MV-4-11 (cell line): Measurements from ENCODE around the gene CDK19.

Experiments used
- DNase-seq: peaks from one replicate; lab custom pipeline; 2025; lab: John Stamatoyannopoulos, UW

Gene CDK19

DNA sequence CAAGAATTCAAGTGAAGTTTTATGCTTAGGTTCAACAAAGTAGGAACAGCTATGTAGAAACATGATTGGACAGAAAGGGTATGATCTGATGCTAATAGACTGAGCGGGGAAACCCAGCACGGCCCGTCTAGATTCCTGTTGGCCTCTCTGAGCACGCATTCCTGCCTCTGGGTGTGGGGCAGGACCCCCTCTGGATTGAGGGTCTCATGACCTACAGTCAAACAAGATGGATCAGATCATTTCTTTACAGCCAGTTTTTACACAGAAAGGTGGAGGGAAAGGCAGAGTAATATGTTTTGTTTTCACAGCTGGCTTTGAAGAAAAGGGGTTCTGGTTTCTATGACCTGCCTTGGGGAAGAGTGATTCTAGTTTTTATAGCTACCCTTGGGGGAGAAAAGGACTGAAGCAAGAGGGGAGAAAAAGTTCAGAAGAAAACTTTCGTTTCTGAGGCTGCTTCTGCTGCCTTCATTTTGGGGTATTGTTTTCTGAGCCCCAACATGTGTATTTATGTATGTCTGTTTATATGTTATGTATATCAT lies 239.3 kb downstream of the CDK19 start:
- DNase-seq: no peak

DNA sequence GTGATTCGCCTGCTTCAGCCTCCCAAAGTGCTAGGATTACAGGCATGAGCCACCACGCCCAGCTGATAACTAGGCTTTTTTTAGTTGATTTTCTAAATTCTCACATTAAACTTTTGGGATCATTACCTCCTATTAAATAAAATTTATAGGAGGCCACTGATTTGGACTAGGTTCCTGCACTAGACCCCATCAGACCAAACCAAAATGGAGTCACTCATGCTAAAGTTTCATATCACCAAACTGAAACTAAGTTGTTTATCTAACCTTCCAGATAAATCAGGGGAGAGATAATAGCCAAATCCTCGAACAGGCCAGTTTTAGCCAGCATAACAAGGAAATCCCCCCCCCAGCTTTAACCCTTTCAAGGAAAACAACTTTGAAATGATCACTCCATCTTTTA lies 240.5 kb downstream of the CDK19 start:
- no peak for DNase-seq

DNA sequence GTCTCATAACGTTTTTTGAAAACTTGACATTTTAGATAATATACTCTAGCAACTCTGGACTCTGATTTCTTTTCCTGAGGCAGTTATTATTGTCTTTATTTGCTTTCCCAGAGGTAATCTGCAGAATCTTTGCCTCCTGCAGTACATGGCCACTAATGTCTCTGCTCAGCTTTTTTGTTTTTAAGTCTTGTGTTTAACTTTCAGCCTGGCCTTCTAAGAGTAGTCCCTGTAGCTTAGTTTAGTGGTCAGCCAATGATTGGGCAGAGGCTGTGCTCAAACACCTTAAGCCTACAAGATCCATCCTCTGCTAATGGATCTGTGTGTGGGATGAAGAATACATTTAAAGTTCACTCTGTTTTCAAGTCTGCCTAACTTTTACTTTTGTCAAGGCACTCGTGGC lies 241.7 kb downstream of the CDK19 start:
- DNase-seq: no peak

DNA sequence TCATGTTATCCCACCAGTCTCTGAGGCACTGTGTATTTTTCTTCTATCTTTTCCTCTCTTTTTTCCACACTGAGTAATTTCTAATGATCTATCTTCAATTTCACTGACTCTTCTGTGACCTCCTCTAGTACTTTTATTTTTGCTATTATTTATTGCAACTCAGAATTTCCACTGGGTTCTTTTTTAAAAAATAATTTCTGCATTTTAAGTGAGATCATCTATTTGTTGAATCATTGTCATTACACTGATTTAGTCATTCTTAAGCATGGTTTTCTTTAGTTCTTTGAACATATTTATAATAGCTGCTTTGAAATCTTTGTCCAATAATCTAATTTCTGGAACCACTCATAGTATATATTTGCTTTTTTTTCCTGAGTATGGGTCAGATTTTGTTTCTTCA lies 242.1 kb downstream of the CDK19 start:
- DNase-seq: no peak

DNA sequence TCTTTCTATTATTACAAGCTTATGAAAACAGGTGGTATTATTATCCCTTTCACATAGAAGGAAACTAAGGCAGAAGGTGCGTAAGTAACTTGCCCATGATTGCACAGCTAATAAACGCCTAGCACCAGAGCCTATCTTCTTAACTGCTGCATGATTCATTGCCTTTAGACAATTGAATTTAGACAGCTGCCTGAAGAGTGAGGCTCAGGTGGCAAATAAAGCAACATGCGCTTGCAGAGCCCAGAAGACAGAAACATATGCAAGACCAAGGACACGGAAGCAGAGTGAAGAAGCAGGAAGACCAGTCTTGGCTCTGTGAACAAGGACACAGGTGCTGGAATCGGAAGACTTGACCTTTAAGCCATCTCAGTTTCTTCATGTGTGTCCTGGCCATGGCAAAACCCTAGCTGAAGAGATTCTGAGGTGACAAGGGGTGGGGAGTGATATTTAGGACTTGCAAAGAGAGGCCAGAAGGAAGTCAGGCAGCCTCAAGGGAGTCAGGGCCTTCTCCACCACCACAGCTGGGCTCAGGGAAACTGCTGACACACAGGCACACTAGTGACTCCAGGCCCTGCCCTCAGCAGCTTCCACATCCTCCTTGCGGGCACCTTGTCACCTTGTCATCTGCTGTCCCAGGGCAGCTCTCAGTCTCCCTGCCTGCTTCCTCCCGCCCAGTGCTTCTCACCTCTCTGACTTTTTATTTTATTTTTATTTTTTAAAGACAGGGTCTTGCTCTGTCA lies 247.1 kb downstream of the CDK19 start:
- peak; percentile 37 for DNase-seq

GRCh38 chr6:110566346-110567125 lies 248.7 kb downstream of the CDK19 start:
- DNase-seq: no peak

DNA sequence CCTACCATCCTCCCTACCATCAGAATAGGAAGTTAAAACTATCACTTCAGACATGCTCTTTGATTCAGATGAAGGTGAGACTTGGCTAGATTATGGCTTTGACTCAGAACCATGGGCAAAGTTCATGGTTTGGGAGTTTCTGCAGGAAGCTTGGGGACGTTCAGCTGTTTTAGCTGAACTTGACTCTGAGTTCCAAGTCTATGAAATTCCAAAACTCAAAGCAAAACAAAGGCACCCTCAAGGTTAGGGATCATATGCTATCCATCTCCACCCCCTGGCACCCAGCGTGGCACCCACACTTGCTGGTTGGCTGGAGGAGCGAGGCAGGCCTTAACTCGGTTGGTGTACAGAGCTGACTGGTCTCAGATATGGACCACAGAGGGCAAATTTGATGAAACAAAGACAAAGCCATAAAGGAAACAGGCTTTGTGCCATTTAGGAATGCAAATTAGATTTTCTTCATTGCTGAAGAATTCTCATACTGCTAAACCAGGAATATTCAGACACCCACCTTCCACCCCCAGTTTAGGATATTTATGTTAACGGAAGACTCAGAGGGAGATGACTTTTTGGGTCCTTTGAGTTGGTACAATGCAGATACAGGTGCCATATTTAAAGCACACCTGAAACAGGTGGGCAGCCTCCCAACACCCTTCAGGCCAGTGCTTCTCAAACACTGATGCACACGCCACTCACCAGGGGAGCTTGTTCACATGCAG lies 250.4 kb downstream of the CDK19 start:
- no peak for DNase-seq

- no peak for DNase-seq
Observed at GRCh38 chr6:110563711-110564110, 251.6 kb downstream of the CDK19 start.

DNA sequence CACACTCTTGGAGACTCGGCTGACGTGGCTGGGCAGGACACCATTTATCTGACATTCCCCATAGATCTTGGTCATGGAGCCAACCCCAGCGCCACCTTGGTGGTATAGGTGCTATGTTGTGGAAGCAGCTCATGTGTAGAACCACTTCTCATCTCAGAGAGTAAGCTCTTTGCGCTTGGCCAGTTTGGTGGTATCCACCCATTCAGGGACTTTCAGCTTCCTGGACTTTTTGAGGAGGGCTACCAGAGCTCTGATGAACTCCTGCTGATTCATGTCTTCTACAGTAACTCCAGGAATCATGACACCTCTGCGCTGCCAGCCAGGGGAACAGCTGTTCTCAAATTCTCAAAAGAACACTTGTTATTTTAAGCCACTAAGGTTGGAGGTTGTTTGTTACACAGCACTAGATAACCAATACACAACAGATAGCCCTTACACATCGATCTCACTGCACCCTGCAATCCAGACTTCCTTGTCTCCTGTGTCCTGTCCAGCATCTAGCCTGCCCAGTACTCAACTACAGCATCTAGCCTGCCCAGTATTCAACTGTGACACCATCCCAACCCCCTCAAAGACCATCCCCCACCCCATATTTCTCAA lies 252.9 kb downstream of the CDK19 start:
- no peak for DNase-seq

- no peak for DNase-seq
Observed at GRCh38 chr6:110561696-110562095, 253.6 kb downstream of the CDK19 start.

GRCh38 chr6:110561008-110561396 lies 254.3 kb downstream of the CDK19 start:
- no peak for DNase-seq

DNA sequence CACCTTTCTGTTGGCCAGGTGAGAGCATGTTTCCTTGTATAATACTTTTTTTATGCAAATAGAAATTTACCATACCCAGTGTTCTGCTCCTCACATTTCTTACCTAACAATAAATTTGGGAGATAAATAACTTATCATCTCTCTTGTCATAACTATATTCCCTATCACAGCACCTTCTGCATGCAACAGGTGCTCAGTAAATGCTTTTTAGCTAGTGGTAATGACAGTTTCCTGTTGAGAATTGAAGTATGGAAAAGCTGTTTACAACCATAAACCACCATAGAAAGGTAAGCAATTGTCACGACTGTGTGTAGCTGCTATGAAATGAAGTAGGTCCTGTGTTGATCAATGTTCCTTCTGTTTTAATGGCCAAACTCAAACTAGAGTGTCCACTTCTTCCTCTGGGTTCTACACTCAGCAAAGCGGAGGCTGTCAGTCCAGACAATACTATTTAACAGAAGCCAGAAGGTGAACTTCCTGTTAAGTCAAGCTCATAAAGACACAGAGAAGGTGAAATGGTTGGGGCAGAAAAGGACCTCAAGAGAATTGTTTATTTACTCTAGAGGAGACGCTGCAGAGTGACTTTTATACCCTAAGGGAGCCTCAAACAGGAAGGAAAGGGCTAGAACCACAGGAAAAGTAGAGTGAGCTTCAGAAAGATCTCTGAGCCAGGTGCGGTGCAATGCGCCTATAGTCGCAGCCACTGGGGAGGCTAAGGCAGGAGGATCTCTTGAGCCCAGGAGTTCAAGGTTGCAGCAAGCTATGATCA lies 254.8 kb downstream of the CDK19 start:
- no peak for DNase-seq
